Neutrophil (primary cell): ENCODE results near the gene TLNRD1.

Experiments
- H3K27ac ChIP-seq: fragments of 200-600 bp; sonication (generic); 2 replicates; pipeline ENCODE4 v1.5.1; 2016; ENCODE audit warnings: mild to moderate bottlenecking, moderate library complexity
- H3K27me3 ChIP-seq: fragments of 200-600 bp; sonication (generic); 2 replicates; pipeline ENCODE4 v1.6.0; 2016; ENCODE audit warnings: mild to moderate bottlenecking
- H3K36me3 ChIP-seq: fragments of 200-600 bp; sonication (generic); 2 replicates; pipeline ENCODE4 v1.5.1; 2017
- H3K4me1 ChIP-seq, 2 experiments: fragments of 200-600 bp in 1 of 2; sonication (generic) in 1 of 2; 1 replicate in 1 of 2; 2 replicates in 1 of 2; pipeline versions ENCODE4 v1.5.1 to v1.6.1; 2013 to 2016; ENCODE audit warnings: low read depth in 1 of 2, low read length in 1 of 2, mild to moderate bottlenecking in 1 of 2, moderate library complexity in 1 of 2; ENCODE audit not compliant: control insufficient read depth in 1 of 2, insufficient read depth in 1 of 2
- H3K4me3 ChIP-seq, 2 experiments: fragments of 200-600 bp in 1 of 2; sonication (generic) in 1 of 2; 1 replicate in 1 of 2; 2 replicates in 1 of 2; pipeline ENCODE4 v1.5.1; 2013 to 2016; ENCODE audit warnings: low read depth in 1 of 2, low read length in 1 of 2, mild to moderate bottlenecking in 1 of 2, moderate library complexity in 1 of 2
- H3K9me3 ChIP-seq: fragments of 200-600 bp; sonication (generic); 2 replicates; pipeline ENCODE4 v1.5.1; 2016
- CTCF ChIP-seq: fragments of 200-600 bp; sonication (generic); IDR thresholded peaks from 2 replicates; pipeline ENCODE4 v1.5.1; 2016; ENCODE audit warnings: antibody characterized with exemption

TLNRD1 gene

GRCh38 chr15:80986487-80986886 lies 14.2 kb upstream of the TLNRD1 start:
- peaks cover 34 to 39% of the 10 kb centered on the region in 2 experiments for H3K4me1 ChIP-seq

GRCh38 chr15:80988148-80988796 lies 12.5 kb upstream of the TLNRD1 start:
- no peaks in the 10 kb centered on the region for H3K27me3 ChIP-seq
- H3K36me3 ChIP-seq, result no peaks in the 10 kb centered on the region
- no peaks in the 10 kb centered on the region for H3K9me3 ChIP-seq
- H3K27ac ChIP-seq, result peak overlapping the region; percentile 81
- peaks cover 34 to 38% of the 10 kb centered on the region in 2 experiments for H3K4me1 ChIP-seq
- no peak for TF ChIP-seq CTCF
- H3K4me3 ChIP-seq, result peak overlapping the region in 1 of 2 experiments; percentile 88

More at GRCh38 chr15:80986487-80986886, 14.2 kb upstream of the TLNRD1 start:
- Histone ChIP-seq H3K9me3 (no peaks in the 10 kb centered on the region), H3K27me3 (no peaks in the 10 kb centered on the region), H3K4me3 (no peak overlapping the region), H3K36me3 (no peaks in the 10 kb centered on the region), H3K27ac (no peak overlapping the region)
- TF ChIP-seq CTCF, result no peak

- Histone ChIP-seq H3K4me3 (peak overlapping the region; percentile 74 to 88), H3K36me3 (no peaks in the 10 kb centered on the region), H3K4me1 (peaks cover 32 to 38% of the 10 kb centered on the region in 2 experiments), H3K27ac (peak overlapping the region; percentile 81), H3K9me3 (no peaks in the 10 kb centered on the region), H3K27me3 (no peaks in the 10 kb centered on the region)
- no peak for TF ChIP-seq CTCF
These were observed 11.6 kb upstream of the TLNRD1 start for GRCh38 chr15:80989081-80989517.

GRCh38 chr15:80989518-80990478 lies 10.9 kb upstream of the TLNRD1 start, which contains the start of gene MESD:
Gene MESD (minus strand): TSS chr15:80989819. CDS start chr15:80989791, 28 bp downstream.
- peak within 1 kb of the TSS; percentile 81 for H3K27ac ChIP-seq
- no peaks in the 10 kb centered on the region for H3K36me3 ChIP-seq
- H3K4me1 ChIP-seq, result peaks cover 25 to 32% of the 10 kb centered on the region in 2 experiments
- peak within 1 kb of the TSS; percentile 74 to 88 for H3K4me3 ChIP-seq
- no peaks in the 10 kb centered on the region for H3K27me3 ChIP-seq
- TF ChIP-seq CTCF, result peak; percentile 33
- no peaks in the 10 kb centered on the region for H3K9me3 ChIP-seq

GRCh38 chr15:80990955-80991354 lies 9.8 kb upstream of the TLNRD1 start:
- Histone ChIP-seq H3K9me3 (no peaks in the 10 kb centered on the region), H3K27ac (no peak overlapping the region), H3K27me3 (no peaks in the 10 kb centered on the region), H3K4me1 (peaks cover 19 to 24% of the 10 kb centered on the region in 2 experiments), H3K4me3 (no peak overlapping the region), H3K36me3 (no peaks in the 10 kb centered on the region)
- TF ChIP-seq CTCF, result no peak
